ENCODE measurements around the gene TMEM232. TPM values are rescaled to one million over a fixed set of nuclear protein-coding genes. Genes with fewer than 3 reads are reported as not detected.

Gene TMEM232
- total RNA-seq, 1 donor, result 1.4 TPM

DNA sequence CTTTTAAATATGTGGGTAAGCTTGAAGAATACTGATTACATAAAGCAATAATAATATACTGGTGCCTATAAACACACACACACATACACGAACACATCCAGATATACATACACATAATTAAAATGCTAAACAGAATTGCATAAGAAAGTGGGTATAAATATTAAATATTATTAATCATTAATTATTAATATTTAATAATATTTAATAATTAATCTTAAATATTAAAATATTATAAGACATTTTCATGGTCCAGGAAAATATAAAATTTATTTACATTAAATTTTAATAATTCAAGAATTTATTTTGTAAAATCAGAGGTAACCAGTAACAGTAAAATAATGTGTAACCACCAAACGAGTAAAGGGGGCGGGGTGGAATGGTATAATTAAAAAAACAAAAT, 178.3 kb downstream of the TMEM232 start:
- no peak overlapping the region for H3K27ac ChIP-seq (ENCODE audit: low read depth, low read length)
- TF ChIP-seq CTCF (IDR thresholded peaks at IDR 0.05; ENCODE audit: extremely low read depth, low read depth, low read length), result no peak

GRCh38 chr5:110547495-110547894, 179.0 kb downstream of the TMEM232 start:
- H3K36me3 ChIP-seq (ENCODE audit: insufficient read depth, low read length), result no peaks in the 10 kb centered on the region
- H3K4me3 ChIP-seq (ENCODE audit: insufficient read depth, low read length), result no peak overlapping the region
- no peaks in the 10 kb centered on the region for H3K4me1 ChIP-seq (ENCODE audit: insufficient read depth, low read length)
- no peaks in the 10 kb centered on the region for H3K79me2 ChIP-seq (ENCODE audit: insufficient read depth, low read length)
- no peaks in the 10 kb centered on the region for H3K9me3 ChIP-seq (ENCODE audit: low read depth, low read length)
- H3K4me2 ChIP-seq (ENCODE audit: insufficient read depth, low read length), result no peak overlapping the region
- H4K20me1 ChIP-seq (ENCODE audit: insufficient read depth, low read length), result no peaks in the 10 kb centered on the region
- no peak overlapping the region for H2AFZ ChIP-seq (ENCODE audit: low read length)
- no peak for TF ChIP-seq CTCF (IDR thresholded peaks at IDR 0.05; ENCODE audit: extremely low read depth, low read depth, low read length)
- H3K27me3 ChIP-seq (ENCODE audit: insufficient read depth, low read length), result no peaks in the 10 kb centered on the region
- no peak for DNase-seq (ENCODE audit: insufficient read length, low spot score, missing footprints)
- no peak overlapping the region for H3K27ac ChIP-seq (ENCODE audit: low read depth, low read length)

More for the DNA sequence above, 178.3 kb downstream of the TMEM232 start:
- no peak for DNase-seq (ENCODE audit: insufficient read length, low spot score, missing footprints)
- Histone ChIP-seq H3K4me1 (ENCODE audit: insufficient read depth, low read length) (no peaks in the 10 kb centered on the region), H2AFZ (ENCODE audit: low read length) (no peak overlapping the region), H3K4me3 (ENCODE audit: insufficient read depth, low read length) (no peak overlapping the region), H3K4me2 (ENCODE audit: insufficient read depth, low read length) (no peak overlapping the region), H3K36me3 (ENCODE audit: insufficient read depth, low read length) (no peaks in the 10 kb centered on the region), H3K79me2 (ENCODE audit: insufficient read depth, low read length) (no peaks in the 10 kb centered on the region), H3K9me3 (ENCODE audit: low read depth, low read length) (no peaks in the 10 kb centered on the region), H4K20me1 (ENCODE audit: insufficient read depth, low read length) (no peaks in the 10 kb centered on the region), H3K27me3 (ENCODE audit: insufficient read depth, low read length) (no peaks in the 10 kb centered on the region)

- H3K4me3 ChIP-seq (ENCODE audit: insufficient read depth, low read length), result no peak overlapping the region
- H3K36me3 ChIP-seq (ENCODE audit: insufficient read depth, low read length), result no peaks in the 10 kb centered on the region
- H3K4me2 ChIP-seq (ENCODE audit: insufficient read depth, low read length), result no peak overlapping the region
- DNase-seq (ENCODE audit: insufficient read length, low spot score, missing footprints), result no peak
- TF ChIP-seq CTCF (IDR thresholded peaks at IDR 0.05; ENCODE audit: extremely low read depth, low read depth, low read length), result no peak
- H4K20me1 ChIP-seq (ENCODE audit: insufficient read depth, low read length), result no peaks in the 10 kb centered on the region
- H3K79me2 ChIP-seq (ENCODE audit: insufficient read depth, low read length), result no peaks in the 10 kb centered on the region
- peaks cover 2% of the 10 kb centered on the region for H3K9me3 ChIP-seq (ENCODE audit: low read depth, low read length)
- no peaks in the 10 kb centered on the region for H3K4me1 ChIP-seq (ENCODE audit: insufficient read depth, low read length)
- no peak overlapping the region for H3K27ac ChIP-seq (ENCODE audit: low read depth, low read length)
- H2AFZ ChIP-seq (ENCODE audit: low read length), result no peak overlapping the region
- H3K27me3 ChIP-seq (ENCODE audit: insufficient read depth, low read length), result no peaks in the 10 kb centered on the region
These were observed 180.8 kb downstream of the TMEM232 start for GRCh38 chr5:110545716-110546115.

GRCh38 chr5:110544603-110545002, 181.9 kb downstream of the TMEM232 start:
- DNase-seq (ENCODE audit: insufficient read length, low spot score, missing footprints), result no peak
- no peak overlapping the region for H3K4me3 ChIP-seq (ENCODE audit: insufficient read depth, low read length)
- no peak overlapping the region for H3K4me2 ChIP-seq (ENCODE audit: insufficient read depth, low read length)
- peaks cover 2% of the 10 kb centered on the region for H3K9me3 ChIP-seq (ENCODE audit: low read depth, low read length)
- no peaks in the 10 kb centered on the region for H3K27me3 ChIP-seq (ENCODE audit: insufficient read depth, low read length)
- no peaks in the 10 kb centered on the region for H4K20me1 ChIP-seq (ENCODE audit: insufficient read depth, low read length)
- no peak overlapping the region for H2AFZ ChIP-seq (ENCODE audit: low read length)
- no peaks in the 10 kb centered on the region for H3K4me1 ChIP-seq (ENCODE audit: insufficient read depth, low read length)
- TF ChIP-seq CTCF (IDR thresholded peaks at IDR 0.05; ENCODE audit: extremely low read depth, low read depth, low read length), result no peak
- H3K27ac ChIP-seq (ENCODE audit: low read depth, low read length), result no peak overlapping the region
- H3K36me3 ChIP-seq (ENCODE audit: insufficient read depth, low read length), result no peaks in the 10 kb centered on the region
- H3K79me2 ChIP-seq (ENCODE audit: insufficient read depth, low read length), result no peaks in the 10 kb centered on the region

Measured in osteoblast (primary cell).